K562 (cell line): ENCODE results near the gene EPHB2. TPM values are rescaled to one million over a fixed set of nuclear protein-coding genes. Genes with fewer than 3 reads are reported as not detected.

Source experiments
- ATAC-seq: fragments of 200-7000 bp; cut with Tn5 transposase; 3 replicates; pipeline ENCODE4 v1.9.1; 2020; ENCODE audit warnings: moderate library complexity
- BruUV-seq: library from RNA; stranded (reverse); fragments of 400-500 nt; replicated peaks from 2 replicates; lab custom pipeline; 2021; lab: Mats Ljungman, UMichigan
- CTCF ChIA-PET: fragments of 300-600 bp; formaldehyde crosslinking; extraction: SDS; loops from one replicate; lab custom pipeline; 2021; ENCODE audit warnings: low intra/inter-chr PET ratio; lab: Yijun Ruan, JAX
- POLR2A ChIA-PET: fragments of 300-600, 350-650 bp; sonication (Branson Sonifier 250); formaldehyde crosslinking; extraction: SDS; loops from one replicate; lab custom pipeline; 2021; ENCODE audit warnings: antibody characterized with exemption, inconsistent platforms; lab: Yijun Ruan, JAX
- DNase-seq, 4 experiments: peaks; one replicate each; pipeline versions ENCODE4 v3.0.0 to v3.0.0-alpha.2; 2011 to 2018; ENCODE audit warnings: low spot score in 3 of 4, mixed read lengths in 3 of 4; ENCODE audit errors: extremely low read depth in 1 of 4
- FAIRE-seq: peaks from 2 replicates; lab custom pipeline; 2011; peaks lifted over from hg19 to GRCh38; lab: Jason Lieb, UNC
- H2AFZ ChIP-seq: 2 replicates; pipeline ENCODE4 v1.6.0; 2011; ENCODE audit warnings: low read depth, low read length, control low read depth, inconsistent platforms
- H3K27ac ChIP-seq: fragments of 200-600 bp; 3 replicates; pipeline ENCODE4 v1.8.0; 2011; ENCODE audit warnings: low read depth, mild to moderate bottlenecking, control low read depth, inconsistent platforms, low read length, moderate library complexity, mixed read lengths; ENCODE audit errors: extremely low read depth
- H3K27me3 ChIP-seq, 2 experiments: fragments of 300-600 bp in 1 of 2; 2 replicates in 1 of 2; 3 replicates in 1 of 2; pipeline versions ENCODE4 v1.6.0 to v1.8.0; 2011; ENCODE audit warnings: inconsistent platforms in 2 of 2, low read length in 2 of 2, mild to moderate bottlenecking in 1 of 2, mixed read lengths in 1 of 2, moderate library complexity in 1 of 2; ENCODE audit not compliant: control insufficient read depth in 2 of 2, insufficient read depth in 2 of 2
- H3K36me3 ChIP-seq: fragments of 300-600 bp; 3 replicates; pipeline ENCODE4 v1.8.0; 2011; ENCODE audit warnings: mild to moderate bottlenecking, low read length, inconsistent platforms; ENCODE audit not compliant: control insufficient read depth, insufficient read depth
- H3K4me1 ChIP-seq, 2 experiments: fragments of 200-600 bp in 1 of 2; replicated peaks in 1 of 2; 2 replicates in 1 of 2; 3 replicates in 1 of 2; pipeline versions ENCODE4 v1.5.1 to v1.8.0; 2011; ENCODE audit warnings: inconsistent platforms in 2 of 2, low read length in 2 of 2, mild to moderate bottlenecking in 1 of 2, mixed read lengths in 1 of 2, moderate library complexity in 1 of 2; ENCODE audit not compliant: control insufficient read depth in 2 of 2, insufficient read depth in 2 of 2
- H3K4me2 ChIP-seq: 2 replicates; pipeline ENCODE4 v1.6.1; 2011; ENCODE audit warnings: low read length, control low read depth, inconsistent platforms, mixed read lengths; ENCODE audit not compliant: insufficient read depth
- H3K4me3 ChIP-seq: fragments of 200-600 bp; sonication (generic), shearing (Covaris generic); 2 replicates; pipeline ENCODE4 v1.5.1; 2016; ENCODE audit warnings: control low read depth, inconsistent platforms
- H3K79me2 ChIP-seq: fragments of 200-600 bp; 3 replicates; pipeline ENCODE4 v1.8.0; 2011; ENCODE audit warnings: low read length, inconsistent platforms; ENCODE audit not compliant: control insufficient read depth, insufficient read depth
- H3K9ac ChIP-seq, 2 experiments: 2 replicates each; pipeline versions ENCODE4 v1.6.0 to v1.6.1; 2011; ENCODE audit warnings: low read depth in 2 of 2, low read length in 2 of 2, control low read depth in 1 of 2, inconsistent platforms in 1 of 2, mild to moderate bottlenecking in 1 of 2, mixed read lengths in 1 of 2; ENCODE audit not compliant: insufficient read depth in 1 of 2
- H3K9me1 ChIP-seq: one replicate; pipeline ENCODE4 v1.6.0; 2011; ENCODE audit warnings: inconsistent platforms, mild to moderate bottlenecking, low read length, moderate library complexity; ENCODE audit not compliant: control insufficient read depth, insufficient read depth
- H3K9me3 ChIP-seq: replicated peaks from 2 replicates; pipeline ENCODE4 v1.5.1; 2011; ENCODE audit warnings: low read depth, low read length, inconsistent platforms; ENCODE audit not compliant: control insufficient read depth, insufficient read depth
- H4K20me1 ChIP-seq: replicated peaks from 2 replicates; pipeline ENCODE4 v1.6.1; 2011; ENCODE audit warnings: low read length, inconsistent platforms, mixed read lengths; ENCODE audit not compliant: control insufficient read depth, insufficient read depth
- BRCA1 ChIP-seq, 2 experiments: fragments of 450-650 bp in 1 of 2; sonication (generic) in 1 of 2; formaldehyde crosslinking in 1 of 2; IDR thresholded peaks; 2 replicates each; pipeline versions ENCODE4 v1.5.0 to v1.6.1; 2017 to 2020; ENCODE audit warnings: mild to moderate bottlenecking in 1 of 2, missing genetic modification reagents in 1 of 2
- CAMTA2 ChIP-seq: fragments of 250-450 bp; sonication (Bioruptor Pico); conservative IDR thresholded peaks from 2 replicates; pipeline ENCODE4 v1.5.1; 2022
- CTBP1 ChIP-seq: fragments of 450-650 bp; IDR thresholded peaks from 2 replicates; pipeline ENCODE4 v1.6.1; 2016; ENCODE audit warnings: borderline replicate concordance
- FOSL1 ChIP-seq: fragments of 200-800 bp; sonication (Bioruptor generic); conservative IDR thresholded peaks from 2 replicates; pipeline ENCODE4 v1.6.1; 2016; ENCODE audit warnings: missing genetic modification characterization, missing compliant biosample characterization
- FUS ChIP-seq: fragments of 200-400 bp; formaldehyde crosslinking; optimal IDR thresholded peaks from 2 replicates; pipeline ENCODE3; 2017; ENCODE audit warnings: low read depth, low read length
- HLTF ChIP-seq: fragments of 450-650 bp; IDR thresholded peaks from 2 replicates; pipeline ENCODE4 v1.6.1; 2016
- MECOM ChIP-seq: fragments of 250-450 bp; sonication (Bioruptor Pico); IDR thresholded peaks from 2 replicates; pipeline ENCODE4 v1.8.0; 2022; ENCODE audit warnings: inconsistent platforms
- NCOA1 ChIP-seq: fragments of 450-650 bp; IDR thresholded peaks from 2 replicates; pipeline ENCODE4 v1.6.1; 2016; ENCODE audit warnings: low read depth
- NFXL1 ChIP-seq: fragments of 450-650 bp; formaldehyde crosslinking; IDR thresholded peaks from 2 replicates; pipeline ENCODE4 v1.4.0; 2021; ENCODE audit warnings: mild to moderate bottlenecking
- POLR2A ChIP-seq: fragments of 450-650 bp; conservative IDR thresholded peaks from 2 replicates; pipeline ENCODE4 v1.6.1; 2016
- RB1 ChIP-seq: fragments of 450-650 bp; IDR thresholded peaks from 2 replicates; pipeline ENCODE4 v1.6.1; 2017; ENCODE audit warnings: low read depth, mild to moderate bottlenecking
- SMAD4 ChIP-seq: fragments of 250-450 bp; sonication (Bioruptor Pico); conservative IDR thresholded peaks from 2 replicates; pipeline ENCODE4 v1.8.0; 2021; ENCODE audit warnings: inconsistent platforms, mild to moderate bottlenecking, moderate library complexity
- ZNF140 ChIP-seq: fragments of 250-450 bp; sonication (Bioruptor Pico); IDR thresholded peaks from 2 replicates; pipeline ENCODE4 v1.8.0; 2021; ENCODE audit warnings: moderate library complexity, mild to moderate bottlenecking, inconsistent platforms
- WGBS: fragments of 100-300 bp; shearing (Covaris generic); methylation state at CpG from one replicate; pipeline ENCODE4 v1.1.6; 2016; ENCODE audit warnings: low coverage, mixed read lengths; ENCODE audit not compliant: insufficient coverage; ENCODE audit errors: missing lambda C conversion rate; 5-methylcytosine and 5-hydroxymethylcytosine counted together
- in situ Hi-C: fragments of 300-500 bp; cut with MboI; formaldehyde crosslinking; loops from 4 replicates; pipeline ENCODE4 v1.15.0; 2018; ENCODE audit warnings: inconsistent platforms, mixed read lengths
- intact Hi-C: fragments of 100-400 bp; cut with micrococcal nuclease; formaldehyde crosslinking; loops from 2 replicates; pipeline ENCODE4 v1.14.2; 2022
- polyA plus RNA-seq, 8 experiments: library from polyadenylated mRNA; depleted of rRNA in 4 of 8; stranded (reverse) in 5 of 8; unstranded in 3 of 8; fragments of >200 nt; fragmentation: Nextera tagmentation in 2 of 8; fragmentation: Illumina TruSeq in 1 of 8; extraction: Ambion mirVana in 2 of 8; extraction: Trizol in 1 of 8; gene quantifications; 2 replicates each; pipeline versions ENCODE4 v1.2.1 to v1.2.3, GENCODE V29; 2011 to 2014; ENCODE audit warnings: inconsistent platforms in 1 of 8, missing spikeins in 1 of 8
- total RNA-seq, 7 experiments: library from RNA; depleted of rRNA in 6 of 7; stranded (reverse); fragments of >200 nt in 6 of 7; fragmentation: Illumina TruSeq in 2 of 7; extraction: Trizol in 2 of 7; gene quantifications; 2 replicates each; pipeline versions ENCODE4 v1.2.1 to v1.2.3, GENCODE V29; 2011 to 2021; ENCODE audit warnings: low replicate concordance in 1 of 7
- TF ChIP-seq, protein P1 (sequence below): fragments of 450-650 bp; IDR thresholded peaks from 2 replicates; pipeline ENCODE4 v1.6.1; 2016; ENCODE audit warnings: antibody characterized with exemption
- TF ChIP-seq, protein P2 (sequence below): sonication (generic); formaldehyde crosslinking; IDR thresholded peaks from 2 replicates; pipeline ENCODE4 v1.8.1; 2022; ENCODE audit warnings: missing genetic modification reagents
- TF ChIP-seq, protein P3 (sequence below): sonication (generic); formaldehyde crosslinking; IDR thresholded peaks from 2 replicates; pipeline ENCODE4 v1.8.0; 2023; ENCODE audit warnings: mild to moderate bottlenecking, missing genetic modification reagents

EPHB2 gene
- total and polyA plus RNA-seq, 9 of the 15 experiments (the other 6 are each of a cell fraction or from before 2014, with no cell fraction given) = not detected

DNA sequence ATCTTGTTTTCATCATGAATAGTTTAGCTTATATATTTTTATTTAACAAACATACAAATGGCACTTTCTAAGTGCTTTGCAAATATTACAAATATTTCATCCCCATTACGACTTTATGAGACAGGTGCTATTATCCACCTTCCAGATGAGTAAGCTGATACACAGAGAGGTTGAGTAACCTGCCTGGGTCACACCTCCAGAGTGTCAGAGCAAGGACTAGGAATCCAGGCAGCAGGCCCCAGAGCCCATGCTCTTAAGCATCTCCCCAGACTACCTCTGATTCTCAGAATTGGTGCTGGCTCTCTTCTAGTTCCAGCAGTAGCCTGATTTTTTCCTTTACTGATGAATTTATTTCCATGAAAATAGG is 40.0 kb downstream of the EPHB2 start:
- WGBS = 0% methylated on average over 1 of the region's 1 CpG
- Histone ChIP-seq H3K79me2 (no peaks in the 10 kb centered on the region), H2AFZ (no peak overlapping the region), H3K4me3 (no peak overlapping the region), H3K27ac (no peak overlapping the region), H3K9me1 (no peaks in the 10 kb centered on the region), H3K4me1 (peaks cover 0 to 3% of the 10 kb centered on the region in 2 experiments; a peak in 1 of 5 replicates), H4K20me1 (peaks cover 7% of the 10 kb centered on the region; the same call in 1 of the 2 replicates), H3K36me3 (no peaks in the 10 kb centered on the region), H3K9ac (no peak overlapping the region), H3K27me3 (peaks cover 7 to 45% of the 10 kb centered on the region in 2 experiments; a peak in 4 of 5 replicates), H3K9me3 (no peaks in the 10 kb centered on the region), H3K4me2 (no peak overlapping the region)
- intact Hi-C loops = no loop called here
- ATAC-seq (no peak), FAIRE-seq (no peak), DNase-seq (no peak)
- in situ Hi-C loops = no loop called here
- ChIA-PET POLR2A (no interaction called here), CTCF (no interaction called here)
- no TSS peak for BruUV-seq
- TF ChIP-seq SMAD4 = no peak
- TF ChIP-seq, protein P1, sequence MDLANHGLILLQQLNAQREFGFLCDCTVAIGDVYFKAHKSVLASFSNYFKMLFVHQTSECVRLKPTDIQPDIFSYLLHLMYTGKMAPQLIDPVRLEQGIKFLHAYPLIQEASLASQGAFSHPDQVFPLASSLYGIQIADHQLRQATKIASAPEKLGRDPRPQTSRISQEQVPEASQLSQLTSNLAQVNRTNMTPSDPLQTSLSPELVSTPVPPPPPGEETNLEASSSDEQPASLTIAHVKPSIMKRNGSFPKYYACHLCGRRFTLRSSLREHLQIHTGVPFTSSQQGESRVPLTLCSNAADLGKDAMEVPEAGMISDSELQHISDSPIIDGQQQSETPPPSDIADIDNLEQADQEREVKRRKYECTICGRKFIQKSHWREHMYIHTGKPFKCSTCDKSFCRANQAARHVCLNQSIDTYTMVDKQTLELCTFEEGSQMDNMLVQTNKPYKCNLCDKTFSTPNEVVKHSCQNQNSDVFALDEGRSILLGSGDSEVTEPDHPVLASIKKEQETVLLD = no peak
- TF ChIP-seq FOSL1 (tag) = no peak
- no peak for TF ChIP-seq MECOM (CRISPR knock-in tag)
- no peak for TF ChIP-seq RB1
- TF ChIP-seq NFXL1 (CRISPR knock-in tag) = no peak
- TF ChIP-seq, protein P2, sequence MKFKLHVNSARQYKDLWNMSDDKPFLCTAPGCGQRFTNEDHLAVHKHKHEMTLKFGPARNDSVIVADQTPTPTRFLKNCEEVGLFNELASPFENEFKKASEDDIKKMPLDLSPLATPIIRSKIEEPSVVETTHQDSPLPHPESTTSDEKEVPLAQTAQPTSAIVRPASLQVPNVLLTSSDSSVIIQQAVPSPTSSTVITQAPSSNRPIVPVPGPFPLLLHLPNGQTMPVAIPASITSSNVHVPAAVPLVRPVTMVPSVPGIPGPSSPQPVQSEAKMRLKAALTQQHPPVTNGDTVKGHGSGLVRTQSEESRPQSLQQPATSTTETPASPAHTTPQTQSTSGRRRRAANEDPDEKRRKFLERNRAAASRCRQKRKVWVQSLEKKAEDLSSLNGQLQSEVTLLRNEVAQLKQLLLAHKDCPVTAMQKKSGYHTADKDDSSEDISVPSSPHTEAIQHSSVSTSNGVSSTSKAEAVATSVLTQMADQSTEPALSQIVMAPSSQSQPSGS (CRISPR knock-in tag) = no peak
- no peak for TF ChIP-seq BRCA1 (IDR thresholded peaks at IDR 0.05)
- TF ChIP-seq BRCA1 (CRISPR knock-in tag; IDR thresholded peaks at IDR 0.05) = no peak
- TF ChIP-seq CAMTA2 = no peak
- no peak for TF ChIP-seq POLR2A
- TF ChIP-seq, protein P3, sequence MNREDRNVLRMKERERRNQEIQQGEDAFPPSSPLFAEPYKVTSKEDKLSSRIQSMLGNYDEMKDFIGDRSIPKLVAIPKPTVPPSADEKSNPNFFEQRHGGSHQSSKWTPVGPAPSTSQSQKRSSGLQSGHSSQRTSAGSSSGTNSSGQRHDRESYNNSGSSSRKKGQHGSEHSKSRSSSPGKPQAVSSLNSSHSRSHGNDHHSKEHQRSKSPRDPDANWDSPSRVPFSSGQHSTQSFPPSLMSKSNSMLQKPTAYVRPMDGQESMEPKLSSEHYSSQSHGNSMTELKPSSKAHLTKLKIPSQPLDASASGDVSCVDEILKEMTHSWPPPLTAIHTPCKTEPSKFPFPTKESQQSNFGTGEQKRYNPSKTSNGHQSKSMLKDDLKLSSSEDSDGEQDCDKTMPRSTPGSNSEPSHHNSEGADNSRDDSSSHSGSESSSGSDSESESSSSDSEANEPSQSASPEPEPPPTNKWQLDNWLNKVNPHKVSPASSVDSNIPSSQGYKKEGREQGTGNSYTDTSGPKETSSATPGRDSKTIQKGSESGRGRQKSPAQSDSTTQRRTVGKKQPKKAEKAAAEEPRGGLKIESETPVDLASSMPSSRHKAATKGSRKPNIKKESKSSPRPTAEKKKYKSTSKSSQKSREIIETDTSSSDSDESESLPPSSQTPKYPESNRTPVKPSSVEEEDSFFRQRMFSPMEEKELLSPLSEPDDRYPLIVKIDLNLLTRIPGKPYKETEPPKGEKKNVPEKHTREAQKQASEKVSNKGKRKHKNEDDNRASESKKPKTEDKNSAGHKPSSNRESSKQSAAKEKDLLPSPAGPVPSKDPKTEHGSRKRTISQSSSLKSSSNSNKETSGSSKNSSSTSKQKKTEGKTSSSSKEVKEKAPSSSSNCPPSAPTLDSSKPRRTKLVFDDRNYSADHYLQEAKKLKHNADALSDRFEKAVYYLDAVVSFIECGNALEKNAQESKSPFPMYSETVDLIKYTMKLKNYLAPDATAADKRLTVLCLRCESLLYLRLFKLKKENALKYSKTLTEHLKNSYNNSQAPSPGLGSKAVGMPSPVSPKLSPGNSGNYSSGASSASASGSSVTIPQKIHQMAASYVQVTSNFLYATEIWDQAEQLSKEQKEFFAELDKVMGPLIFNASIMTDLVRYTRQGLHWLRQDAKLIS = no peak
- no peak for TF ChIP-seq FUS
- no peak for TF ChIP-seq HLTF
- TF ChIP-seq CTBP1 = no peak
- TF ChIP-seq ZNF140 (CRISPR knock-in tag) = no peak
- no peak for TF ChIP-seq NCOA1
